NCI-H2227 (cell line): ENCODE data around the gene CCDC154.
"Not testable (repeated sequence)": the region's sequence is repeated elsewhere in the genome, so short reads cannot be mapped to it uniquely, and the experiment has no call there.

Experiments used
- DNase-seq: peaks from one replicate; lab custom pipeline; 2025; ENCODE audit not compliant: unreplicated experiment; lab: John Stamatoyannopoulos, UW

The CCDC154 gene

DNA sequence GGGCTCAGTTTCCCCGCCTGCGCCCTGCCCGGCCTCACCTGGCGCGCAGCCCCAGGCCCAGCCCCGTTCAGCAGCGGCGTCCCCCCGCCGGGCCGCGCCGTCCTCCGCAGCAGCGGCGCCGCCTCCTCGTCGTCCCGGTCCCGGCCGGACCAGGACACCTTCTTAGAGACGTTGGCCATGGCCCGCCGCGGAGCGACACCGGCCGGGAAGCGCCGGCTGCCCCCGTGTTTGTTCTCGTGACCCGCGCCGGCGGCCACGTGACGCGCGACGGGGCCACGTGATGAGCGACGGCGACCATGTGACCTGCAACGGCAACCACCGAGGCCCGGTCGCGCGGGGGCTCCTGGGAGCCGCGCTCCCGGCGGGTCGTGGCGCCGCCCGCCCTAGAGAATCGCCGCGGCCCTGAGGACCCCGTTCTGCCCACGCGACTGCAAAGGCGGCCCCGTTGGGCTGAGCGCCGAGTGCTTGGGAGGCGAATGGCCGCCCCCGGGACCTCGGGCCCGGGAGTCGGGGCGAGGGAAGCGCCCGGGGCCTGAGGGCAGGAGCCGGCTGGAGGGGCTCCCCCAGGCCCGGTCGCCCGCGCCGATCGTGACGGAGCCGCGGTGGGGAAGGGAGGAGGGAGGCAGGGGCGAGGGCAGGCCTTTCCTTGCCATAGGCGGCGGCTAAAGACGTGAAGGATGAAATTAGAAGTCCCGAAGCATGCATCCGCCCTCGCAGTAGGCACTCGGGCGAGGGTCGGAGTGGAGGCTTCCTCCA, 30.6 kb upstream of the CCDC154 start, which contains the start of gene CLCN7:
TSS of gene CLCN7 (minus strand) at position 233 of the 756 bp plus-strand sequence. CDS start at position 179, 54 bp downstream.
- DNase-seq: peak; percentile 92

DNA sequence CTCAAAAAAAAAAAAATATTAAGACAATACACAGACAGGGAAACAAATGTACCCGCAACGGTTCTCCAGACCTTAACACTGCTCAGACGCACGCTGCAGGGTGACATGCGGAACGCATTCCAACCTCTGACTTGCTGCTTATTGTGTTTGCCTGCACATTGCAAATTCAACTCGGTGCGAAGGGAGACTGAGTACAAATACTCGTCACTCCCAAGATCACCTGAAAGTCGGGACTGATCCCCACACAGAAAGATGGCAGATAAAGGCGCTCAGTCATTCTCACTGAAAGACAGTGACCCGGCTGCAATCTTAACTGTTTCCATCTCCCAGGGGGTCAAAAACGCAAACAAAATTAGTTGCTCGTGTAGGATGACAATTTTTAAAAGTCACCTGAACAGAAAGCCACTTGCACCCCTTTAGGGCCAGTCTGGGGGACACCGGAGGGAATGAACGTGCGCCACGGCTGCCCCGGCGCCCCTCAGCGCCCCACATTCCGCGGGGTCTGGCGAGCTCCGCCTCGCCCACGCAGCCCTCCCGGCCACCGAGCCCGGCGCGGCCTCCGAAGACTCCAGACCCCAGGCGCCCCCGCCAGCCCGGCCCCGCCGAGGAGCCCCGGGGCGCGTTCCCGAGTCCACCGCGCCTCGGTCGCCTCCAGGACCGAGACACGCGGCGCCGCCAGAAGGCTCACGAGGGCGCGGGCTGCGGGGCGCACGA, 29.9 kb upstream of the CCDC154 start:
- no peak for DNase-seq

DNA sequence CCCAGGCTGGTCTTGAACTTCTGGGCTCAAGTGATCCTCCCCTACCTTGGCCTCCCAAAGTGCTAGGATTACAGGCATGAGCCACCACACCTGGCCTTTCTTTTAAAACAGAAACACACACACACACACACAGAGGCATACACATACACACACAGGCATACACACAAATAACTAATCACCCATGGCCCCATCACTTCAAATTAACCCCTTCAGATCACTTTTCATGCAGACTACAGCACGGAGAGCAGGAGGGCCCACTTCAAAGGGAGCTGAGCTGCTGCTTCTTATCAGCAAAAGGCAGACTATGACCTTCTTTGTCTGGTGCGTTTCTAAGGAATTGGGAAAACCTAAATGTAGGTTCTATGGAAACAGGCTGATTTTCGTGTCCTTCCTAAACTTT, 28.6 kb upstream of the CCDC154 start:
- no peak for DNase-seq

DNA sequence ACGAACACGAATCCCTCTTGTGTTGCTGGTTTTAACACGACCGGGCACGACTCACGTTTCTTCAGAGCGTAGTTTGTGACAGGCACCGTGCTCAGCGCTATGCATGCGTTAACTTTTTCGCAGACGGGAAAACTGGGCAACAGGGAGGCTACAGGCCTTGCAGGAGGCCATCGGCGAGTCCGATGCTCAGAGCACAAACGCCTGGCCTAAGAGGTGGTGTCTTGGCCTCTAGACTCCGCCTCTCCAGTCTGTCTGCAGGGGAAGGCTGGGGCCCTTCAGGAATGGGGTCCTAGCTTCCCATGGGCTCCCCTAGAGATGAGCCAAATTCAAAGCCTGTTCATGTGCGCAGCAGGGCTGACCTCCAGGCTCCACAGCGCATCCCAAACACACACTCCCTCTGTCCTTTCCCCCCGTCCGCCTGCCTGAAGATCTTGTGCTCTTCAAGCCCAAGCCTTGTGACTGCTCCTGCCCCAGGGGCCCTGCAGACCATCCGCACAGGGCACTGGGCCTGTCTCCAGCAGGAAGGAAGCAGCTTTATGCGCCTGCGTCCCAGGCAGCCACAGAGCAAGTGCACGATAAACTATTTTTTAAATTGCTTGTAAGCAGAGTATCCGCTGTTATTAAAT, 27.3 kb upstream of the CCDC154 start:
- DNase-seq: no peak

DNA sequence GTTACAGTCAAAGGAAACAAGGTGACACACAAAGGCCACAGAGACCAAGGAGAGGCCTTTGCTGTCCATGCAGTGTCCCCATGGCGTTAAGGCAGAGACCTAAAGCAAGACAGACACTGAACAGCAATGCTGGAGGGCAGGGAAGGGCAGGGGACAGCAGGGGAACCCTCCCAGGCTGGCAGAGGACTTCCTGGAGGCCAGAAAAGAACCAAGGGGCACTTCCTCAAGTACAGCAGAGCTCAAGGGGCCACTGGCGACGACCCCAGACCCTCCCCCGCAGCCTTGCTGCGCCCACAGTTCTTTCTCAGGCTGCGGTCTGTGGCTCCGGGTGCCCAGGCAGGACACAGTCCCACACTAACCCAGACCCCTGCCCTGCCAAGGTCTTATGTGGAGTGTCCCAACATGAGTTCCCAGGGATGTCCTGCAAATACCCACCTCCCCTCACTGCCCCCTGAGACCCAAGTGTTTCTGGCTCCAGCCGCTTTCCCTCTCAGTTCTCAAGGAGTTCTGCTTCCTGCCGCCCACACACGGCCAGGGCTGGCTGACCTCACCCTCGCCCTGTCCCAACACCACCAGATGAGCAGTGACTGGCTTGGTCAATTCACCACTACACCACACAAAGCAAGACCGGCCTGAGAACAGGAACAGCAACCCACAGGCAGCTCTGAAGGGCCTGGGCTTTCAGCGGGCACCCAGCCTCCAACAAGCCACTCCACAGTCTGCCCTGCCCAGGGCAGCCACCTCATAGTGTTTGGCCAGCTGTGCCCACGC, 26.3 kb upstream of the CCDC154 start:
- no peak for DNase-seq

DNA sequence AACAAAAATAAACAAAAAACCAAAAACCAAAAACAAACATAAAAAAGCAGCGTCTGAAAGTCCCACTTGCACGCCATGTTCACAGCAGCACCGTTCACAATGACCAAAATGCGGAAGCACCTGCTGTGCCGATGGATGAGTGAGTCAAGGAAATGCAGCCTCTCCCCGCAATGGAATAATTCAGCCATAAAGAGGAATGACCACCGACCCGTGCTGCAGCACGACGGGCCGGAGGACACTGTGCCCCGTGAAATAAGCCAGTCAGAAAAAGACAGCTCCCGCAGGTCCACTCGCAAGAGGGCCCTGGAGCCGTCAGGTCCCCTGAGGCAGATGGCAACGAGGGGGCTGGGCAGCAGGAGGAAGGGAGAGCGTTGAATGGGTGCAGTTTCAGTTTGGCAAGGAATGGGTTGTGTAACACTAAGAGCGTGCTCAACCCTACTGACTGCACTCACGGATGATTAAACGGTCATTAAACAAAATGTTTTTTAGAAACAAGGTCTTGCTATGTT, 25.4 kb upstream of the CCDC154 start:
- no peak for DNase-seq

DNA sequence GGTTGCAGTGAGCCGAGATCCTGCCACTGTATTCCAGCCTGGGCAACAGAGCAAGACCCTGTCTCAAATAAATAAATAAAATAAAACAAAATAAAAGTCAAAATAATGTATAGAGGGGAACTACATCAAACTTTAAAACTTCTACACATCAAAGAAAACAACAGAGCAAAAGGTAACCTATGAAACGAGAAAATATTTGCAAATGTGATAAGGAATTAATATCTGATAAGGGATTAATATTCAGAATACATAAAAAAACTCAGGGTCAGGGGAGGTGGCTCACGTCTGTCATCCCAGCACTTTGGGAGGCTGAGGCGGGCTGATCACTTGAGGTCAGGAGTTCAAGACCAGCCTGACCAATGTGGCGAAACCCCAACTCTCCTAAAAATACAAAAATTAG, 24.8 kb upstream of the CCDC154 start:
- DNase-seq: not testable (repeated sequence)

DNA sequence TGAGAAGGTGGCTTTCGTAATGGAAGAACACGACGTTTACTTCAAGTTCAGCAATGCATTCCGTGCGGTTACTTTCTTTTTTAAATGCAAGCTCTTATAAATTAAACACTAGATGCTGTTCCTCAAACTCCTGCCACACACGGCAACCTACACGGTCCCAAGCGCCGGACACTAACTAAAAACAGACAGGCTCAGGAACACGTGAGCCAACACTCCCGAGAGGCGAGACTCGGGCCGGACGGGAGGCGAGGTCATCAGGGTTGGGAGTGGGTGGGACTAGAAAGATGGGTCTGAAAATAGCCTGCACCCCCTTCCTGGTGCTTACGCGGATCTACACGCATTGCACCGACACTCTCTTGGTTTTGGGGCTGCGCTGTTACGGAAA, 24.1 kb upstream of the CCDC154 start:
- no peak for DNase-seq

DNA sequence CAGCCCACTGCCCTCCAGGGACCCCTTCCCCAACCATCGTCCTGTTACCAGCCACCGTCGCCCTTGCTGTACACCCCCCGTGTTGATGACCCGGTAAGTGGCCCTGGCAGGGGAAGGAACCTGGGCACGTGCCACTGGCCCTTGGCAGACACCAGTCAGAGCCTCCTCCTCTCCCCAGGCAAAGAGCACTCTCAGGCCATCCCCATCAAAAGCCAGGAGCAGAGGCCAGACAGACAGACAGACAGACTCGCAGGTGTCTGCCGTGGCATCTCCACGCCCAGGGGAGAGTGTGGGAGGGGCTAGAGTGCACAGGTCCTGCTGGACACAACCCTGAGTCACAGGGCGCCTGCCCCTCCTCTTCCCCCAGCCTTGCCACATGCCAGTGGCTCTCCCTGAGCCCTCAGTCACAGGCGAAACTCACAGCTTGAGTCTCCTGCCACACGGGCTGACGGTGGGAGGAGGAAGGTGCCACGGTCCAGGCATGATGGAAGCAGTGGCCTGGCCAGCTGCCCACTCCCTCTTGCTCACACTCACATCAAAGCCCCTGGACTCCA, 22.7 kb upstream of the CCDC154 start:
- no peak for DNase-seq

DNA sequence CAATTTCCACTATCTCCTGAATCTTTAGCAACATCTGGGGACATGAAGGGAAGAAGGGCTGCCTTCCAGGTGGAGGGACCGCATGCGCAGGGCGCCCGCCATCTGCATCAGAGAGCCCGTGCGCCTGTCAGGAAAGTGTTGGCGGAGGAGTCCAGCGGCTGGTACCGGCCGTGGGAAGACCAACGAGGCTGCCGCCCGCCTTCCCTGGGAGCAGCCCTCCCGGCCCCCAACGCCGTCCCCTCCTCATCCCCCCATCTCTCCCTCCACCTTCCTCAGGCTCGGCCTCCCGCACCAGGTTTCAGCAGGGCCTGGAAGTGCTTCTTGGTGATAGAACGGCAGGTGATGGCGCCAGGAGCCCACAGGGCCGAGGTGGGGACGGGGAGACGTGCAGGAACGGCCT, 21.7 kb upstream of the CCDC154 start:
- no peak for DNase-seq

DNA sequence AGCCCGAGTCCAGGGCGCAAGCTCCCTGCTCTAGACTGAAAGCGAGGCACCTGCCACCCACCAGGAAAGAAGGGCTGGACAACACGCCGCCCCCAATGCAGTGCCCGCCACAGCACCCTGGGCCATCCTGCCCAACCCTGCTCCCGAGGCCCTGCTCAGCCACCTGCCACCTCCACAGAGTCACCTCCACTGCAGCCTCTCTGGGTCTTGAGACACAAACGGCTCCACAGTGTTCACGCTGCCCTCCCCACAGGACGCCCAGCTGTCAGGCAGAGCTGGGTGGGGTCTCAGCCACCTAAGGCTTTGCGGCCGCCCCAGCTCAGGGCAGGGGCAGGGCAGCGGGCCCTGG, 21.2 kb upstream of the CCDC154 start:
- no peak for DNase-seq

DNA sequence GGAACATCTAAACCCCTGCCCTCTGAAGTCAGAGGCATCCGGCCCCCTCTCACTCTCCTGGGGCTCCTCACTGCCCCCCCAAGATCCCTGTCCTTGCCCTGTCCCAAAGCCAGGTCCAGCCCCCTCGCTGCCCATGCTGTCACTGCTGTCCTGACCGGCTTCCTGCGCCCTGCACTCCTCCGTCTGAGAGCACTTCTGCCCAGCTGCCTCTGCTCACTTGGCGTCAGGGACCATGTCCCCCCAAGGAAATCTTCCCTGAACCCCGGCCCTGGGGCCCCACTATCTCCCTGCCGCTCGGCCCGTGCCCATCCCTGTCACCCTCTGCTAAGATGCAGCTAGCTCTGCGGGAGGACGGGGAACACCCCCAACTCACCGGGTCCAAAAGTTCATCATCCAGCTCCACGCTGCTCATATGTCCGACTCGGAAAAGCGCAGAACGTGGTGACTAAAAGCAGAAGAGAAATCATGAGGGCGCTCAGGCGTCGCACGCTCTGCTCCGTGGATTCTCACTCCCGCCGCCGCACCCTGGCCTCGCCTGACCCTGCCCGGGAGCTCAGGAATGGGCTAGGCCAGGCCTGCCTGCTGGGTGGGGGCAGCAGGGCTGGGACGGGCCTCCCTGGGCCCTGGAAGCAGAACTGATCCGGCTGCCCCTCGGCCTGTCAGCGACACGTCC, 20.7 kb upstream of the CCDC154 start:
- no peak for DNase-seq

DNA sequence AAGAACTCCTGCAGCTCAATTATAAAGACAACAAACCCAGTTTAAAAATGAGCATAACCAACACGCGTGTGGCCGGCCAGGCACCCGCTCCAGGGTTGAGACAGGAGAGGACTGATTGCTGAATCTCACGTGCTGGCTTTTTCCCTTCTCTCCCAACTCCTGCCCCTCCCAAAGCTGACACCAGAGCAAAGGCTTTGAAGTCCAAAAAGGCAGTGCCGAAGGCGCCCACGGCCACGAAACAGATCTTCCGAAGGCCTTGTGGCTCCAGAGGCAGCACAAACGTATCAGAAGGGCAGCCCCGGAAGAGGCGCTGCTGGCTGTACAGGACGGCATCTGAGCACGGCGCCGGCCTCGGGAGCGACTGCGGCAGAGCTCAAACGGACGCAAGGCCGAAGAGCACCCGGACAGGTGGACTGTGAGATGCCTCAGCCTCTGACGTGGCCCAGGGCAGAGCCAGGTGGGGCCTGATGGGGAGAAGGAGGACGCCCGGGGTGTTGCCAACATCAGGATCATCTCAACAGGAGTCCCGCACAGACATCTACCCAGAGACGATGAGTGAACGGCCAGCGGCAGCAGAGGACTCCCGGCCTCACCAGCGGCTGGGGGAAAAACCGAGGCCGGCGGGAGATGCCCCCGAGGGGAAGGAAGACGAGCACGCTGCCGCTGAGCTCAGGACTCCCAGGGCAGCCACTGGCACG, 20.0 kb upstream of the CCDC154 start:
- DNase-seq: no peak

DNA sequence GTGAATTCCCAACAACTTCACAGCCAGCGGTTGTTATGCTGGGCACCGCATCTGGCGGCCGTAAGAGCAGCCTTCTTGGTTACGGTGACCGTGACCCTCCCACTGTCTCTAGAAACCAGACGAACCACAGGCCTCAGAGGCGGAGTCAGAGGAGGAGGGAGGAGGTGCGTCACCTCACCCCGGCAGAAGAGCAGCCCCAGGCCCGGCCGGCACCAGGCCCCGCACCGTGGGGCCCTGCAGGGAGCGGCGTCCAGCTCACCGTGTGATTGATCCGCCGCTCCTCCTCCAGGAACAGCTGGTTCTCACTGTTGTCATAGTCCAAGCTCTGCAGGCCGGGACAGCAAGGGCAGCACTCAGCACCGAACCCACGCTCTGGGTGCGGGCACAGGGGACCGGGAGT, 16.8 kb upstream of the CCDC154 start:
- DNase-seq: no peak

DNA sequence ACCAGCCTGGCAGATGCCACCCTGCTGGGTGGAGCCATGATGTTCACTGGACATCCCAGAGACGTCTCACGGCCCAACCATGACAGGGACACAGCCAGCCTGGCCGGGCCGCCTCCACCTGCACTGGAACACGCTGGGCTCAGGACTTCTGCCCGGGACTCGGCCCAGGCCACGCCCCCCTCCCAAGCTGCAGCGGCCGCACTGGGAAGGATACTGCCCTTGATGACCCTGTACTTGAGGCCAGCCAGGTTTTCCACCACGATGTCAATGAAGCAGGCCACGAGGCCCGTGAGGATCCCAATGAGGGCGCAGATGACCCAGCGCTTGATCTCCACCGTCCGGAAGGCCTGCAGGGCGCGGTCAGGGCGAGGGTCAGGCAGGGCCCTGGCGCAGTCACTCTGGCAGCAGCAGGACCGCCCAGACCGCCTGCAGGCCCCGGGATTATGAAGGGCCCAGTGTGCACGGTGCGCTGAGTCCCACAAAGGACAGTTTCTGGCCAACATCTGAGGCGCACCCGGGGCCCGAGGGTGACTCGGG, 16.3 kb upstream of the CCDC154 start:
- no peak for DNase-seq

DNA sequence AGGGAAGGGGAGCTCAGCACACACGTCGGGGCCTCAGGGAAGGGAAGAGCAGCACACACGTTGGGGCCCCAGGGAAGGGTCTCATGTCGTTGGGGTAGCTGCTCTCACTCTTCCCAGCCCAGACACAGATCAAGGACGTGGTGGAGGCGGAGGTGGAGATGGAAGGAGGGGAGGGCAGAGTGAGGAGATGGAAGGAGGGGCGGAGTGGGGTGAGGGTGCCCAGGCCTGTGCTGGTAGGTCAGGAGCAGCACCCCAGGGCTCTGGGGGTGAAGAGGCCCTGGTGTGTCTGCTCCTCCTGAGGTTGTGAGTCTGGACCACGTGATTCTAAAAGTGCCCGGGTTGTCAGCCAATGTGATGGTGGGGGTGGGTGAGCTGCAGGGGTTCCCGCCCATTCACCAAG, 15.6 kb upstream of the CCDC154 start:
- DNase-seq: no peak

DNA sequence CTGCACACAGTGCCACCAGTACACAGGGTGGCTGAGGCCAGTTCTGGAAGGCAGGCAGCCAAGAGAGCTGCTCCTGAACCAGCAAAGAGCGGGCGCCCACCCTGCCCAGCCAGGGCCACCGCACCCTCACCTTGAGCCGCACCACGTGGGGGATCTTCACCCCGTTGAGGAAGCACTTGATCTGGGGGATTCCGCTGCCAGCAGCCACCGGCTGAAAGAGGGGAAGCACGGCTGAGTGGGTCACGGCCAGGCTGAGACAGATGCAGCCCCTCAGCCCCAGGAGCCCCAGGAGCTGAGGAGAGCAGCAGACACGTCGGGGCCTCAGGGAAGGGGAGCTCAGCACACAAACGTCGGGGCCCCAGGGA, 14.6 kb upstream of the CCDC154 start:
- DNase-seq: no peak

DNA sequence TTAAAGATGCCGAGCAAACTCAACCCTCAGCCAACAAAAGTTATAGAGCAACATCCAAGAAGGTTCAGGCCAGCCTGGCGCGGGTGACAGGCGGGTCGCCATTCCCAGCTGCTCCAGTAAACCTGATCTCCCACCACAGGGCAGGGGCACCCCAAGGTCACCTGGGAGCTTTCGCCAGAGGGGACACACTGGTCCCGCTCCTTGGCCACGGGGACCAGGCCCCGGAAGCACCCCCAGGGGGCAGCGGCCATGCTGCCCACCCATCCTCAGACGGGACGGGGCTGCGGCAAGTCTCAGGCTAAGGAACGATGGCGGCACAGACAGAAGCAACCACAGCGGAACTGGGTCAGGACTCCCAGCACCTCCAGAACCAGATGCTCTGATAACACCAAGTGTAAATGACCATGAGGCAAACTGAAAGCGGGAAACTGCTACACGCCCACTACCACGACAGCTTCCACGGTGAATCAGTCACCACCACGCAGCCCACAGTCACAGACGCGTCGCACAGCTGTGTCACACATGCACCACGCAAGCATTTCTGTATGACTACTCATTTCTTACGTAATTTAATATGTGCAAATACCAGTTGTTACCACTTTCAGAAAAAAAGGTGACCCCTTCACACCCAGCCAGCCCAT, 14.1 kb upstream of the CCDC154 start:
- no peak for DNase-seq
